Endothelial cell of umbilical vein (primary cell): ENCODE results near the gene CBS.

ENCODE experiments used
- FOS ChIP-seq: IDR thresholded peaks from 2 replicates; pipeline ENCODE4 v1.6.1; 2011; ENCODE audit warnings: mild to moderate bottlenecking, low read length, moderate library complexity, borderline replicate concordance; ENCODE audit not compliant: insufficient read depth
- JUN ChIP-seq: IDR thresholded peaks from 2 replicates; pipeline ENCODE4 v1.6.1; 2011; ENCODE audit warnings: borderline replicate concordance, low read depth; ENCODE audit not compliant: insufficient read length, insufficient read depth
- POLR2A ChIP-seq: IDR thresholded peaks from 2 replicates; pipeline ENCODE4 v1.6.1; 2012; ENCODE audit warnings: low read depth, mild to moderate bottlenecking, control low read depth, low read length
- POLR2AphosphoS5 ChIP-seq: IDR thresholded peaks from 2 replicates; pipeline ENCODE4 v1.6.1; 2012; ENCODE audit warnings: low read depth, mild to moderate bottlenecking, control low read depth, low read length, moderate library complexity; ENCODE audit not compliant: insufficient read depth
- TF ChIP-seq, protein P1 (sequence below), 2 donors: IDR thresholded peaks; 1 replicate in 1 of 2; 2 replicates in 1 of 2; pipeline ENCODE4 v1.5.1; 2011; ENCODE audit warnings: low read length in 2 of 2, mild to moderate bottlenecking in 2 of 2, moderate library complexity in 2 of 2, control low read depth in 1 of 2, inconsistent platforms in 1 of 2, low read depth in 1 of 2; ENCODE audit not compliant: insufficient read depth in 1 of 2; ENCODE audit errors: extremely low read depth in 1 of 2
- TF ChIP-seq, protein P2 (sequence below): IDR thresholded peaks from 2 replicates; pipeline ENCODE4 v1.6.1; 2011; ENCODE audit not compliant: insufficient read depth, insufficient read length

DNA sequence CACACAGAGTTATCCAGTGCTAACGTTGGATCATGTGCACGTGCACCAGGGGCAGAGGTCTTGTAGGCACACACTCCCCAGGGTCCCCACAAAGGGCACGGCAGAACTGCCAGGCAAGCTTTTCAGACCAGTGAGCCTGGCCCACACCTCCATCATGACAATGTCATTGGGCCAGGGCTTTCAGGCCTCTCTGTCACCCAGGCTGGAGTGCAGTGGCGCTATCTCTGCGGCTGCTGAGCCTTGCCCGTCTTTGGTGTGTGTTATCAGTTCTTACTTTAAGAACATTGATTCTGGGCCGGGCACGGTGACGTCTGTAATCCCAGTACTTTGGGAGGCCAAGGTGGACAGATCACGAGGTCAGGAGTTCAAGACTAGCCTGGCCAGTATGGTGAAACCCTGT is 57.1 kb downstream of the CBS start:
- TF ChIP-seq, protein P1, sequence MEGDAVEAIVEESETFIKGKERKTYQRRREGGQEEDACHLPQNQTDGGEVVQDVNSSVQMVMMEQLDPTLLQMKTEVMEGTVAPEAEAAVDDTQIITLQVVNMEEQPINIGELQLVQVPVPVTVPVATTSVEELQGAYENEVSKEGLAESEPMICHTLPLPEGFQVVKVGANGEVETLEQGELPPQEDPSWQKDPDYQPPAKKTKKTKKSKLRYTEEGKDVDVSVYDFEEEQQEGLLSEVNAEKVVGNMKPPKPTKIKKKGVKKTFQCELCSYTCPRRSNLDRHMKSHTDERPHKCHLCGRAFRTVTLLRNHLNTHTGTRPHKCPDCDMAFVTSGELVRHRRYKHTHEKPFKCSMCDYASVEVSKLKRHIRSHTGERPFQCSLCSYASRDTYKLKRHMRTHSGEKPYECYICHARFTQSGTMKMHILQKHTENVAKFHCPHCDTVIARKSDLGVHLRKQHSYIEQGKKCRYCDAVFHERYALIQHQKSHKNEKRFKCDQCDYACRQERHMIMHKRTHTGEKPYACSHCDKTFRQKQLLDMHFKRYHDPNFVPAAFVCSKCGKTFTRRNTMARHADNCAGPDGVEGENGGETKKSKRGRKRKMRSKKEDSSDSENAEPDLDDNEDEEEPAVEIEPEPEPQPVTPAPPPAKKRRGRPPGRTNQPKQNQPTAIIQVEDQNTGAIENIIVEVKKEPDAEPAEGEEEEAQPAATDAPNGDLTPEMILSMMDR (IDR thresholded peaks at IDR 0.05; ENCODE audit: extremely low read depth in 1 of 2, insufficient read depth in 1 of 2, low read depth in 1 of 2, low read length in 2 of 2) = no peak
- no peak for TF ChIP-seq POLR2AphosphoS5
- no peak for TF ChIP-seq POLR2A
- no peak for TF ChIP-seq JUN
- TF ChIP-seq, protein P2, sequence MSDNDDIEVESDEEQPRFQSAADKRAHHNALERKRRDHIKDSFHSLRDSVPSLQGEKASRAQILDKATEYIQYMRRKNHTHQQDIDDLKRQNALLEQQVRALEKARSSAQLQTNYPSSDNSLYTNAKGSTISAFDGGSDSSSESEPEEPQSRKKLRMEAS = no peak
- no peak for TF ChIP-seq FOS
